ENCODE results near the gene ARHGAP8. TPM values are rescaled to one million over a fixed set of nuclear protein-coding genes. Genes with fewer than 3 reads are reported as not detected.
"Not testable (repeated sequence)": the region's sequence is repeated elsewhere in the genome, so short reads cannot be mapped to it uniquely, and the experiment has no call there.

Gene ARHGAP8
- total and polyA plus RNA-seq, 8 donors: 7.8 to 63.6 (median 11.3) TPM

GRCh38 chr22:44797181-44797725, 44.9 kb downstream of the ARHGAP8 start:
- intact Hi-C loops (cut with DNase I; ENCODE audit: low total_unique reads): no loop called here
- TF ChIP-seq EP300 (IDR thresholded peaks at IDR 0.05) (no peak), POLR2A (IDR thresholded peaks at IDR 0.05) (no peak), POLR2AphosphoS5 (IDR thresholded peaks at IDR 0.05) (no peak), CTCF (IDR thresholded peaks at IDR 0.05) (no peak)
- Histone ChIP-seq H3K9me3 (no peaks in the 10 kb centered on the region), H3K36me3 (peaks cover 0 to 5% (median 2%) of the 10 kb centered on the region in 4 donors), H3K4me1 (no peaks in the 10 kb centered on the region), H3K4me3 (no peak overlapping the region), H3K27me3 (peaks cover 0 to 54% (median 0%) of the 10 kb centered on the region in 3 donors), H3K27ac (no peak overlapping the region)
- no peak for DNase-seq
- 76 to 86% (median 79%) methylated on average over 9 of the region's 9 CpGs for WGBS, 5 donors

GRCh38 chr22:44799077-44799945, 46.9 kb downstream of the ARHGAP8 start:
- 83 to 91% (median 88%) methylated on average over 15 to 16 of the region's 16 CpGs for WGBS, 5 donors
- Histone ChIP-seq H3K9me3 (no peaks in the 10 kb centered on the region), H3K4me1 (no peaks in the 10 kb centered on the region), H3K27me3 (peaks cover 0 to 54% (median 0%) of the 10 kb centered on the region in 3 donors), H3K27ac (no peak overlapping the region), H3K4me3 (no peak overlapping the region), H3K36me3 (peaks cover 0 to 5% (median 2%) of the 10 kb centered on the region in 4 donors)
- TF ChIP-seq EP300 (IDR thresholded peaks at IDR 0.05): no peak
- no peak for TF ChIP-seq POLR2AphosphoS5 (IDR thresholded peaks at IDR 0.05)
- TF ChIP-seq POLR2A (IDR thresholded peaks at IDR 0.05): no peak
- no peak for TF ChIP-seq CTCF (IDR thresholded peaks at IDR 0.05)
- DNase-seq: no peak
- intact Hi-C loops (cut with DNase I; ENCODE audit: low total_unique reads): no loop called here

GRCh38 chr22:44799946-44800634, 47.7 kb downstream of the ARHGAP8 start:
- H3K27ac ChIP-seq; H3K4me1 ChIP-seq; intact Hi-C loops (cut with DNase I; ENCODE audit: low total_unique reads); H3K4me3 ChIP-seq; H3K36me3 ChIP-seq; H3K9me3 ChIP-seq: not testable (repeated sequence)
- peaks cover 0 to 54% (median 0%) of the 10 kb centered on the region in 3 donors for H3K27me3 ChIP-seq
- DNase-seq: peak in 1 of 2 donors; percentile 34
- WGBS, 5 donors: 34 to 54% (median 47%) methylated on average over 11 to 14 of the region's 17 CpGs

- Histone ChIP-seq H3K4me1 (no peaks in the 10 kb centered on the region), H3K27ac (no peak overlapping the region), H3K27me3 (peaks cover 0 to 43% (median 0%) of the 10 kb centered on the region in 3 donors), H3K9me3 (no peaks in the 10 kb centered on the region), H3K4me3 (no peak overlapping the region), H3K36me3 (peaks cover 0 to 10% (median 2%) of the 10 kb centered on the region in 4 donors)
- DNase-seq: no peak
- intact Hi-C loops (cut with DNase I; ENCODE audit: low total_unique reads): no loop called here
- WGBS, 5 donors: 62 to 80% (median 68%) methylated on average over 6 to 11 of the region's 11 CpGs
- TF ChIP-seq CTCF (IDR thresholded peaks at IDR 0.05): no peak
- no peak for TF ChIP-seq EP300 (IDR thresholded peaks at IDR 0.05)
- no peak for TF ChIP-seq POLR2A (IDR thresholded peaks at IDR 0.05)
- no peak for TF ChIP-seq POLR2AphosphoS5 (IDR thresholded peaks at IDR 0.05)
Measured at GRCh38 chr22:44801476-44801875, 49.1 kb downstream of the ARHGAP8 start.
